ENCODE data around the gene SLC35G2.
A peak's percentile ranks its signal among the peaks of the same experiment; 100 is the strongest.

The SLC35G2 gene

GRCh38 chr3:136819731-136820679 lies 1.1 kb downstream of the SLC35G2 start:
- peak; percentile 46 for DNase-seq (ENCODE audit: low spot score)
- TF ChIP-seq CTCF (IDR thresholded peaks at IDR 0.05; ENCODE audit: borderline replicate concordance, control extremely low read depth, extremely low read depth, insufficient read depth, missing control alignments) = no peak
- in situ Hi-C loops (cut with MboI; ENCODE audit: low sequenced_read_pairs, unreplicated experiment) = no loop called here

- TF ChIP-seq CTCF (IDR thresholded peaks at IDR 0.05; ENCODE audit: borderline replicate concordance, control extremely low read depth, extremely low read depth, insufficient read depth, missing control alignments) = no peak
- in situ Hi-C loops (cut with MboI; ENCODE audit: low sequenced_read_pairs, unreplicated experiment) = no loop called here
- no peak for DNase-seq (ENCODE audit: low spot score)
These were observed 12.5 kb downstream of the SLC35G2 start for GRCh38 chr3:136831461-136831860.

- TF ChIP-seq CTCF (IDR thresholded peaks at IDR 0.05; ENCODE audit: borderline replicate concordance, control extremely low read depth, extremely low read depth, insufficient read depth, missing control alignments) = no peak
These were observed 16.3 kb downstream of the SLC35G2 start for GRCh38 chr3:136835089-136835812.

GRCh38 chr3:136835813-136836510 lies 17.0 kb downstream of the SLC35G2 start:
- in situ Hi-C loops (cut with MboI; ENCODE audit: low sequenced_read_pairs, unreplicated experiment) = no loop called here
- no peak for TF ChIP-seq CTCF (IDR thresholded peaks at IDR 0.05; ENCODE audit: borderline replicate concordance, control extremely low read depth, extremely low read depth, insufficient read depth, missing control alignments)

More at GRCh38 chr3:136835089-136835812, 16.3 kb downstream of the SLC35G2 start:
- no peak for DNase-seq (ENCODE audit: low spot score)
- in situ Hi-C loops (cut with MboI; ENCODE audit: low sequenced_read_pairs, unreplicated experiment) = no loop called here

GRCh38 chr3:136836511-136837156 lies 17.7 kb downstream of the SLC35G2 start:
- no peak for TF ChIP-seq CTCF (IDR thresholded peaks at IDR 0.05; ENCODE audit: borderline replicate concordance, control extremely low read depth, extremely low read depth, insufficient read depth, missing control alignments)
- in situ Hi-C loops (cut with MboI; ENCODE audit: low sequenced_read_pairs, unreplicated experiment) = no loop called here
- DNase-seq (ENCODE audit: low spot score) = no peak

More at GRCh38 chr3:136835813-136836510, 17.0 kb downstream of the SLC35G2 start:
- DNase-seq (ENCODE audit: low spot score) = no peak
